BJ (cell line): ENCODE results near the gene HS3ST3A1. TPM values are rescaled to one million over a fixed set of nuclear protein-coding genes. Genes with fewer than 3 reads are reported as not detected.
A peak's percentile ranks its signal among the peaks of the same experiment; 100 is the strongest.

Experiments
- CTCF ChIA-PET: fragments of 350-600 bp; formaldehyde crosslinking; extraction: SDS; loops from one replicate; lab custom pipeline; 2021; ENCODE audit warnings: antibody characterized with exemption, inconsistent platforms; lab: Yijun Ruan, JAX
- POLR2A ChIA-PET: fragments of 300-600 bp; sonication (Branson Sonifier 250); formaldehyde crosslinking; extraction: SDS; loops from one replicate; lab custom pipeline; 2021; ENCODE audit warnings: antibody characterized with exemption; lab: Charles Lee
- DNase-seq: peaks from one replicate; pipeline ENCODE4 v3.0.0-alpha.2; 2011; ENCODE audit warnings: low read depth
- H3K27me3 ChIP-seq: 2 replicates; pipeline ENCODE4 v1.6.0; 2011; ENCODE audit warnings: low read length; ENCODE audit not compliant: control insufficient read depth, insufficient read depth
- H3K36me3 ChIP-seq: 2 replicates; pipeline ENCODE4 v1.5.1; 2011; ENCODE audit warnings: low read length; ENCODE audit not compliant: control insufficient read depth, insufficient read depth
- H3K4me3 ChIP-seq: 2 replicates; pipeline ENCODE4 v1.5.1; 2011; ENCODE audit warnings: low read depth, mild to moderate bottlenecking, control low read depth, low read length
- CTCF ChIP-seq: IDR thresholded peaks from 2 replicates; pipeline ENCODE4 v1.5.1; 2011; ENCODE audit warnings: low read depth, mild to moderate bottlenecking, control low read depth, inconsistent platforms, low read length, moderate library complexity; ENCODE audit not compliant: insufficient read depth
- polyA plus RNA-seq: library from polyadenylated mRNA; depleted of rRNA; stranded (reverse); fragments of >200 nt; gene quantifications from 2 replicates; pipeline ENCODE4 v1.2.3, GENCODE V29; 2011

HS3ST3A1 gene
- polyA plus RNA-seq, 1 experiment, result 7.5 TPM

GRCh38 chr17:13522749-13523148, 79.0 kb downstream of the HS3ST3A1 start:
- no peak overlapping the region for H3K4me3 ChIP-seq
- no peak for TF ChIP-seq CTCF
- no peaks in the 10 kb centered on the region for H3K36me3 ChIP-seq
- no peaks in the 10 kb centered on the region for H3K27me3 ChIP-seq
- no peak for DNase-seq
- POLR2A ChIA-PET, result no interaction called here
- CTCF ChIA-PET, result interaction anchor here (0.8 kb wide), 2 partner anchors 11 to 14 kb away, joined by 3 to 4 read pairs; no protein-coding TSS in a partner anchor

GRCh38 chr17:13521784-13522183, 79.9 kb downstream of the HS3ST3A1 start:
- no peak for TF ChIP-seq CTCF
- POLR2A ChIA-PET, result no interaction called here

GRCh38 chr17:13520899-13521572, 80.7 kb downstream of the HS3ST3A1 start:
- ChIA-PET CTCF (interaction anchor here (1.1 to 1.4 kb wide), 2 partner anchors 27 to 184 kb away, joined by 4 read pairs; no protein-coding TSS in a partner anchor), POLR2A (no interaction called here)
- H3K4me3 ChIP-seq, result no peak overlapping the region
- TF ChIP-seq CTCF, result no peak
- no peaks in the 10 kb centered on the region for H3K36me3 ChIP-seq
- H3K27me3 ChIP-seq, result no peaks in the 10 kb centered on the region
- DNase-seq, result peak; percentile 44

More at GRCh38 chr17:13521784-13522183, 79.9 kb downstream of the HS3ST3A1 start:
- no peaks in the 10 kb centered on the region for H3K36me3 ChIP-seq
- no peaks in the 10 kb centered on the region for H3K27me3 ChIP-seq
- DNase-seq, result no peak
- no peak overlapping the region for H3K4me3 ChIP-seq
- CTCF ChIA-PET, result interaction anchor here (1.4 kb wide), 1 partner anchor 184 kb away, joined by 4 read pairs; no protein-coding TSS in a partner anchor

GRCh38 chr17:13518261-13519000, 83.3 kb downstream of the HS3ST3A1 start:
- no peaks in the 10 kb centered on the region for H3K27me3 ChIP-seq
- no peak for TF ChIP-seq CTCF
- ChIA-PET CTCF (no interaction called here), POLR2A (no interaction called here)
- no peak overlapping the region for H3K4me3 ChIP-seq
- peak; percentile 66 for DNase-seq
- H3K36me3 ChIP-seq, result no peaks in the 10 kb centered on the region

- Histone ChIP-seq H3K36me3 (no peaks in the 10 kb centered on the region), H3K27me3 (no peaks in the 10 kb centered on the region), H3K4me3 (no peak overlapping the region)
- TF ChIP-seq CTCF, result no peak
- POLR2A ChIA-PET, result no interaction called here
- DNase-seq, result no peak
- CTCF ChIA-PET, result interaction anchor here (1.0 to 1.3 kb wide), 2 partner anchors 11 to 81 kb away, joined by 3 to 4 read pairs; no protein-coding TSS in a partner anchor
These were observed 88.7 kb downstream of the HS3ST3A1 start for GRCh38 chr17:13513039-13513405.
